CD8-positive, alpha-beta memory T cell (primary cell): ENCODE measurements around the gene CCDC86. TPM values are rescaled to one million over a fixed set of nuclear protein-coding genes. Genes with fewer than 3 reads are reported as not detected.
A peak's percentile ranks its signal among the peaks of the same experiment; 100 is the strongest.

Experiments used
- CTCF ChIA-PET: fragments of 350-600 bp; sonication (Branson Sonifier 250); formaldehyde crosslinking; loops from one replicate; lab custom pipeline; 2021; ENCODE audit warnings: antibody characterized with exemption; lab: Charles Lee
- POLR2A ChIA-PET: fragments of 350-600 bp; sonication (Branson Sonifier 250); formaldehyde crosslinking; loops from one replicate; lab custom pipeline; 2021; ENCODE audit warnings: antibody characterized with exemption; lab: Charles Lee
- DNase-seq, 5 donors: peaks; one replicate each; pipeline versions ENCODE4 v3.0.0 to v3.0.0-alpha.2; 2020 to 2022; ENCODE audit warnings: mixed read lengths in 1 of 5
- H3K27ac ChIP-seq: one replicate; pipeline ENCODE4 v1.7.0; 2013; ENCODE audit warnings: low read depth, mild to moderate bottlenecking, low read length, moderate library complexity
- H3K27me3 ChIP-seq: 2 replicates; pipeline ENCODE4 v1.7.0; 2013; ENCODE audit warnings: low read length, mild to moderate bottlenecking; ENCODE audit not compliant: insufficient read depth, poor library complexity, severe bottlenecking
- H3K36me3 ChIP-seq: 2 replicates; pipeline ENCODE4 v1.7.0; 2013; ENCODE audit warnings: mild to moderate bottlenecking, low read length, moderate library complexity; ENCODE audit not compliant: insufficient read depth
- H3K4me1 ChIP-seq: 2 replicates; pipeline ENCODE4 v1.7.0; 2013; ENCODE audit warnings: mild to moderate bottlenecking, low read length, moderate library complexity; ENCODE audit not compliant: insufficient read depth
- H3K4me3 ChIP-seq: 2 replicates; pipeline ENCODE4 v1.7.0; 2013; ENCODE audit warnings: mild to moderate bottlenecking, low read length
- H3K9me3 ChIP-seq: 2 replicates; pipeline ENCODE4 v1.7.0; 2013; ENCODE audit warnings: mild to moderate bottlenecking, low read length
- H3K27ac Mint-ChIP-seq, 8 donors: one replicate each; pipeline ENCODE4 v1.8.0; 2020 to 2021; ENCODE audit warnings: mixed read lengths in 8 of 8, mild to moderate bottlenecking in 6 of 8, inconsistent platforms in 3 of 8, moderate library complexity in 3 of 8
- H3K27me3 Mint-ChIP-seq, 2 donors: one replicate each; pipeline ENCODE4 v1.8.0; 2020 to 2021; ENCODE audit warnings: mixed read lengths in 2 of 2, mild to moderate bottlenecking in 1 of 2, moderate library complexity in 1 of 2
- H3K36me3 Mint-ChIP-seq, 3 donors: one replicate each; pipeline ENCODE4 v1.8.0; 2020 to 2021; ENCODE audit warnings: mixed read lengths in 3 of 3, inconsistent platforms in 1 of 3, mild to moderate bottlenecking in 1 of 3
- H3K4me1 Mint-ChIP-seq, 3 donors: one replicate each; pipeline ENCODE4 v1.8.0; 2020 to 2021; ENCODE audit warnings: mixed read lengths in 3 of 3, inconsistent platforms in 1 of 3, mild to moderate bottlenecking in 1 of 3
- H3K4me3 Mint-ChIP-seq, 7 donors: one replicate each; pipeline ENCODE4 v1.8.0; 2020 to 2021; ENCODE audit warnings: mixed read lengths in 7 of 7, mild to moderate bottlenecking in 6 of 7, moderate library complexity in 4 of 7, inconsistent platforms in 2 of 7
- H3K9me3 Mint-ChIP-seq, 5 donors: one replicate each; pipeline ENCODE4 v1.8.0; 2020 to 2022; ENCODE audit warnings: mixed read lengths in 5 of 5, mild to moderate bottlenecking in 3 of 5, moderate library complexity in 2 of 5, inconsistent platforms in 1 of 5
- polyA plus RNA-seq: library from polyadenylated mRNA; unstranded; fragments of 300-500 nt; fragmentation: Illumina TruSeq; gene quantifications from one replicate; pipeline ENCODE4 v1.2.3, GENCODE V29; 2021
- total RNA-seq, 2 experiments: library from RNA; stranded (reverse); gene quantifications; one replicate each; pipeline ENCODE4 v1.2.3, GENCODE V29; 2021

The CCDC86 gene
- total and polyA plus RNA-seq, 3 experiments from 2014 or later, result 21.8 to 124 (median 122) TPM

- peaks cover 5 to 18% (median 5%) of the 10 kb centered on the region in 3 donors for H3K36me3 Mint-ChIP-seq
- Histone ChIP-seq H3K27me3 (no peaks in the 10 kb centered on the region), H3K9me3 (no peaks in the 10 kb centered on the region), H3K4me1 (peaks cover 9% of the 10 kb centered on the region), H3K36me3 (peaks cover 7% of the 10 kb centered on the region), H3K4me3 (no peak within 1 kb of the TSS), H3K27ac (no peak within 1 kb of the TSS)
- no peaks in the 10 kb centered on the region for H3K27me3 Mint-ChIP-seq
- H3K4me3 Mint-ChIP-seq, result peak within 1 kb of the TSS; percentile 41 to 85 (median 65)
- ChIA-PET CTCF (interaction anchor here (1.0 to 2.2 kb wide), 3 partner anchors 10 to 32 kb away, joined by 6 to 8 read pairs (median 7); no protein-coding TSS in a partner anchor), POLR2A (no interaction called here)
- peaks cover 14 to 36% (median 34%) of the 10 kb centered on the region in 3 donors for H3K4me1 Mint-ChIP-seq
- DNase-seq, result peak in 1 of 5 donors; percentile 40
- peak within 1 kb of the TSS in 5 of 8 donors; percentile 37 to 87 (median 77) for H3K27ac Mint-ChIP-seq
- H3K9me3 Mint-ChIP-seq, result no peaks in the 10 kb centered on the region
These were observed 14.1 kb downstream of the CCDC86 start, which contains the start of gene PTGDR2 for GRCh38 chr11:60855726-60856633. Gene PTGDR2, minus strand, starts transcription at chr11:60855950. Its CDS starts 2,228 bp downstream, at chr11:60853722.

GRCh38 chr11:60857378-60858232 is 15.7 kb downstream of the CCDC86 start:
- no peaks in the 10 kb centered on the region for H3K36me3 ChIP-seq
- H3K4me3 ChIP-seq, result no peak overlapping the region
- ChIA-PET CTCF (no interaction called here), POLR2A (no interaction called here)
- peaks cover 14 to 36% (median 34%) of the 10 kb centered on the region in 3 donors for H3K4me1 Mint-ChIP-seq
- no peak overlapping the region for H3K27ac ChIP-seq
- H3K27ac Mint-ChIP-seq, result peak overlapping the region in 7 of 8 donors; percentile 49 to 77 (median 70)
- peak in 1 of 5 donors; percentile 24 for DNase-seq
- no peaks in the 10 kb centered on the region for H3K27me3 Mint-ChIP-seq
- peaks cover 0 to 6% (median 0%) of the 10 kb centered on the region in 3 donors for H3K36me3 Mint-ChIP-seq
- H3K9me3 Mint-ChIP-seq, result no peaks in the 10 kb centered on the region
- H3K27me3 ChIP-seq, result no peaks in the 10 kb centered on the region
- H3K9me3 ChIP-seq, result no peaks in the 10 kb centered on the region
- H3K4me1 ChIP-seq, result peaks cover 9% of the 10 kb centered on the region
- no peak overlapping the region for H3K4me3 Mint-ChIP-seq

- H3K27ac ChIP-seq, result no peak overlapping the region
- H3K4me3 Mint-ChIP-seq, result peak overlapping the region in 3 of 7 donors; percentile 8 to 34 (median 24)
- H3K27me3 ChIP-seq, result no peaks in the 10 kb centered on the region
- no peaks in the 10 kb centered on the region for H3K27me3 Mint-ChIP-seq
- peak overlapping the region in 7 of 8 donors; percentile 29 to 88 (median 56) for H3K27ac Mint-ChIP-seq
- peaks cover 14 to 36% (median 34%) of the 10 kb centered on the region in 3 donors for H3K4me1 Mint-ChIP-seq
- H3K4me1 ChIP-seq, result peaks cover 9% of the 10 kb centered on the region
- H3K36me3 ChIP-seq, result no peaks in the 10 kb centered on the region
- DNase-seq, result peak in 1 of 5 donors; percentile 35
- POLR2A ChIA-PET, result no interaction called here
- no peak overlapping the region for H3K4me3 ChIP-seq
- H3K9me3 ChIP-seq, result no peaks in the 10 kb centered on the region
- H3K36me3 Mint-ChIP-seq, result peaks cover 0 to 3% (median 0%) of the 10 kb centered on the region in 3 donors
- CTCF ChIA-PET, result no interaction called here
- H3K9me3 Mint-ChIP-seq, result no peaks in the 10 kb centered on the region
These were observed 16.3 kb downstream of the CCDC86 start for GRCh38 chr11:60858236-60858635.

DNA sequence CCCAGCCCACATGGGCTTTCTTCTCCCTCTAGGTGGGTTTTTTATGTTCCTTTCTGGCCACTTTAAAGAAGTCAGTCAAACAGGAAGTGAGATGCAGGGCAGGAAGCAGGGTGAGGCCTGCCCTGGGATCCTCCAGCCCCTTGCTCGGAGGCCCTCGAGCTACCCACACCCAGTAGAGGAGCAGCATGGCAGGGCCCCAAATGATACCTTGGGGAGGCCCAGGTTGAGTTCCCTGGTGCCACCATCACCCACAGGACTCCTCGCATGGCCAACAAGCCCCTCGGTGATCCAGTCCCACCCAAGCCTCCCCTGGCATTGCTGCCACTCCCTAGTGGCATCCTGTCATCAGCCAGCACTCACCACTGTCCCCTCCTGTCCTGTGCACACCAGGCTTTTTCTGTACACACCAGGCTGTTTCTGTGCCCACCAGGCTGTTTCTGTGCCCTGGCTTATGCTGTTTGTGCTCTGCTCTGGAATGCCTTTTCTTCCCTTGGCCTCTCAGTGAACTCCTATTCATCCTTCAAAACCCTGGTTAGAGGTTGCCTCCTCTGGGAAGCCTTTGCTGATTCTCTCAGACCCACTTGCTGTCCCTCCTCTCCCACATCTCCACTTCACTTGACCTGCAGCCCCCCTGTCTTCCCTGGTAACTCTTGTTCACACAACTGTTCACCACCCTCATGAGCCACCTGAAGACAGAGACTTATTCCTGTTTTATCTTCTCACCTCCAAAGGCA is 17.0 kb downstream of the CCDC86 start:
- no peaks in the 10 kb centered on the region for H3K27me3 ChIP-seq
- DNase-seq, result peak in 2 of 5 donors; percentile 30 to 46
- peak overlapping the region in 1 of 7 donors; percentile 8 for H3K4me3 Mint-ChIP-seq
- H3K9me3 Mint-ChIP-seq, result no peaks in the 10 kb centered on the region
- peaks cover 14 to 42% (median 34%) of the 10 kb centered on the region in 3 donors for H3K4me1 Mint-ChIP-seq
- ChIA-PET POLR2A (no interaction called here), CTCF (no interaction called here)
- H3K36me3 Mint-ChIP-seq, result peaks cover 0 to under 1% (median 0%) of the 10 kb centered on the region in 3 donors
- H3K27me3 Mint-ChIP-seq, result no peaks in the 10 kb centered on the region
- no peak overlapping the region for H3K4me3 ChIP-seq
- H3K27ac ChIP-seq, result no peak overlapping the region
- peaks cover 9% of the 10 kb centered on the region for H3K4me1 ChIP-seq
- peak overlapping the region in 7 of 8 donors; percentile 9 to 88 (median 78) for H3K27ac Mint-ChIP-seq
- no peaks in the 10 kb centered on the region for H3K9me3 ChIP-seq
- no peaks in the 10 kb centered on the region for H3K36me3 ChIP-seq

GRCh38 chr11:60859616-60860250 is 17.8 kb downstream of the CCDC86 start:
- Histone ChIP-seq H3K36me3 (no peaks in the 10 kb centered on the region), H3K4me1 (peaks cover 9% of the 10 kb centered on the region), H3K27ac (no peak overlapping the region), H3K9me3 (no peaks in the 10 kb centered on the region), H3K4me3 (no peak overlapping the region), H3K27me3 (no peaks in the 10 kb centered on the region)
- H3K36me3 Mint-ChIP-seq, result no peaks in the 10 kb centered on the region
- H3K9me3 Mint-ChIP-seq, result no peaks in the 10 kb centered on the region
- H3K27me3 Mint-ChIP-seq, result no peaks in the 10 kb centered on the region
- peak in 1 of 5 donors; percentile 19 for DNase-seq
- H3K27ac Mint-ChIP-seq, result peak overlapping the region in 5 of 8 donors; percentile 17 to 93 (median 40)
- CTCF ChIA-PET, result interaction anchor here (1.3 kb wide), 1 partner anchor 328 kb away, joined by 3 read pairs; no protein-coding TSS in a partner anchor
- H3K4me1 Mint-ChIP-seq, result peaks cover 14 to 42% (median 34%) of the 10 kb centered on the region in 3 donors
- POLR2A ChIA-PET, result no interaction called here
- H3K4me3 Mint-ChIP-seq, result no peak overlapping the region

GRCh38 chr11:60860943-60861342 is 19.0 kb downstream of the CCDC86 start:
- ChIA-PET POLR2A (no interaction called here), CTCF (interaction anchor here (1.3 kb wide), 1 partner anchor 327 kb away, joined by 3 read pairs; no protein-coding TSS in a partner anchor)
- peak in 1 of 5 donors; percentile 33 for DNase-seq
- Histone ChIP-seq H3K27me3 (no peaks in the 10 kb centered on the region), H3K36me3 (no peaks in the 10 kb centered on the region), H3K9me3 (no peaks in the 10 kb centered on the region), H3K4me3 (no peak overlapping the region), H3K4me1 (peaks cover 9% of the 10 kb centered on the region), H3K27ac (no peak overlapping the region)
- Mint-ChIP-seq H3K36me3 (no peaks in the 10 kb centered on the region), H3K4me1 (peaks cover 14 to 39% (median 36%) of the 10 kb centered on the region in 3 donors), H3K9me3 (no peaks in the 10 kb centered on the region), H3K4me3 (no peak overlapping the region), H3K27me3 (no peaks in the 10 kb centered on the region), H3K27ac (peak overlapping the region in 1 of 8 donors; percentile 8)

- no peak overlapping the region for H3K27ac ChIP-seq
- ChIA-PET POLR2A (no interaction called here), CTCF (no interaction called here)
- H3K27me3 Mint-ChIP-seq, result no peaks in the 10 kb centered on the region
- no peak overlapping the region for H3K4me3 ChIP-seq
- no peak overlapping the region for H3K27ac Mint-ChIP-seq
- peaks cover 9% of the 10 kb centered on the region for H3K4me1 ChIP-seq
- no peaks in the 10 kb centered on the region for H3K9me3 ChIP-seq
- H3K9me3 Mint-ChIP-seq, result no peaks in the 10 kb centered on the region
- H3K4me1 Mint-ChIP-seq, result peaks cover 12 to 42% (median 28%) of the 10 kb centered on the region in 3 donors
- H3K27me3 ChIP-seq, result no peaks in the 10 kb centered on the region
- H3K4me3 Mint-ChIP-seq, result no peak overlapping the region
- H3K36me3 ChIP-seq, result no peaks in the 10 kb centered on the region
- H3K36me3 Mint-ChIP-seq, result no peaks in the 10 kb centered on the region
- no peak for DNase-seq
These were observed 20.3 kb downstream of the CCDC86 start for GRCh38 chr11:60862171-60862570.
